NCI-H748 treated with DMSO at 0.1 percent for 48 hours (cell line): ENCODE results near the gene IL11RA.

Source experiments
- DNase-seq: peaks from one replicate; lab custom pipeline; 2025; lab: John Stamatoyannopoulos, UW

IL11RA gene

DNA sequence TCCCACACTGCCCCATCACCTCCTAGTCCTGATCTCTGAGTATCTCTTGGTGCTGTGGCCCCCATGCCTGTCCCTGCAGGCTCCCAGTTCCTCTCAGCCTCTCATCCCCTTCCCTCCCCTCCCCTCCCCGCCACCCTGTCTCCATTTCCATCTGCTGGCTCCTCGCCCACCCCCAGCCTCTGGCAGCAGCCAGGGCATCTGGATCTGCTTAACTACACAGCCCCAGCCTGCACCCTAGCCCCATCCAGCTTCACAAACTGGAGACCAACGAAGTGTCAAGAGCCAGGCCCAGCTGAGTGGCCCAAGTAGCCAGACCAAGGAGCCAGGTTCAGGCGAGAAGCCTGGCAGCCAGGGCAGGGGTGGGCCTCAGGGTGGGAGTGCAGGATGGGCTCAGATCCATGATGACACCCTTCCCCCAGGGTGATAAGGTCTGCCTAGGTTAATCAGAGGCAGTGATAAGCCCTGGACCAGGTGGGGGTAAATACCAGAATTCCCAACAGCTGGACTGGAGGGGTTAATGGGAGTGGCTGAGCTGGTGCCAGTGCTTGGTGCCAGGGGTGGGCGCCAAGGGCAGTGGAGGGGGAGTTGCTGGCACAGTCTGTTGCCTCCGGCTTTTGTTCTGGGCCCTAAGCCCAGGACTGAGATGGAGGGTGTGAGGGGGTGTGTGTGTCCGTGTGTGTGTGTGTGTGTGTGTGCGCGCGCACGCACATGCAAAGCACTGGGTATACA is 2.5 kb downstream of the IL11RA start:
- DNase-seq = no peak

DNA sequence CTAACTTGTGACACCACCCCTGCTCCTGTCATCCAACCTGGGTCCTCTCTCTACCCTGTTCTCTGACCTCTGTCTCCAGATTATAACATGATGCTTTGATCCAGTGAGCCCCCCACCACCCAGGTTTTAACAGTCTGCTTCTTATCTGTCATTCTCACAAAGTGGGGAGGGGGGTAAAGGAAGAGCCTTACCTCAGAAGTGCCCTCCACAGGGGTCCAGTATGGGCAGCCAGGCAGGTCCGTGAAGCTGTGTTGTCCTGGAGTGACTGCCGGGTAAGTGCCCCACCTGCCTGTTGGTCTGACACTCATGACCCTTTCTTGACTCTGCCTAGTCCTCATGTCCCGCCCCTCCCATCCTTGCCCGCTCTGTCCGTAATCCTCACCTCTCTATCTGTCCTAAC is 3.4 kb downstream of the IL11RA start:
- DNase-seq = no peak

DNA sequence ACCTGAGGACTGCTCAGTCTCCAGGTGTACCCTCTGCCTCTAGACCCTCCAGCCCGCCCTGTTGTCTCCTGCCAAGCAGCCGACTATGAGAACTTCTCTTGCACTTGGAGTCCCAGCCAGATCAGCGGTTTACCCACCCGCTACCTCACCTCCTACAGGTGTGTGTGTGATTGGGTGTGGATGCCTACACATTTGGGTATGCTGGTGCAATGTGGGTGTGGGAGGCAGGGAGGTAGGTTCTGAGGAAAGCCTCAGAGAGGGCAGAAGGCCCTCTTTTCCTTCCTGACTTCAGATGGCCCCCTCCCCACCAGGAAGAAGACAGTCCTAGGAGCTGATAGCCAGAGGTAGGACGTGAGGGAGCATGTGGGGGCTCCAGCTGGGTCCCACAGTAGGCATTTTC is 5.0 kb downstream of the IL11RA start:
- DNase-seq = no peak

DNA sequence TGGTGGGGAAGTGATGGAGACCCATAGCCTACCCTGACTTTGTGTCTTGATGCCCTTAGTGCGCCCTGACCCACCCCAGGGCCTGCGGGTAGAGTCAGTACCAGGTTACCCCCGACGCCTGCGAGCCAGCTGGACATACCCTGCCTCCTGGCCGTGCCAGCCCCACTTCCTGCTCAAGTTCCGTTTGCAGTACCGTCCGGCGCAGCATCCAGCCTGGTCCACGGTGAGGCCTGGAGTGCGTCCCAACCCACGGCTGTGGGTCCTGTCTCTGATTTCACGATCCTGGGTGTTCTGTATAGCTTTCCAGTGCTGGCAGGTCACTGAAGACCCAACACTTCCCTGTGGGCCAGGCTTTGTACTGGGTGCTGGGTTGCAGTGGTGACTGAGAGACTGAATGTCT is 6.5 kb downstream of the IL11RA start:
- no peak for DNase-seq

DNA sequence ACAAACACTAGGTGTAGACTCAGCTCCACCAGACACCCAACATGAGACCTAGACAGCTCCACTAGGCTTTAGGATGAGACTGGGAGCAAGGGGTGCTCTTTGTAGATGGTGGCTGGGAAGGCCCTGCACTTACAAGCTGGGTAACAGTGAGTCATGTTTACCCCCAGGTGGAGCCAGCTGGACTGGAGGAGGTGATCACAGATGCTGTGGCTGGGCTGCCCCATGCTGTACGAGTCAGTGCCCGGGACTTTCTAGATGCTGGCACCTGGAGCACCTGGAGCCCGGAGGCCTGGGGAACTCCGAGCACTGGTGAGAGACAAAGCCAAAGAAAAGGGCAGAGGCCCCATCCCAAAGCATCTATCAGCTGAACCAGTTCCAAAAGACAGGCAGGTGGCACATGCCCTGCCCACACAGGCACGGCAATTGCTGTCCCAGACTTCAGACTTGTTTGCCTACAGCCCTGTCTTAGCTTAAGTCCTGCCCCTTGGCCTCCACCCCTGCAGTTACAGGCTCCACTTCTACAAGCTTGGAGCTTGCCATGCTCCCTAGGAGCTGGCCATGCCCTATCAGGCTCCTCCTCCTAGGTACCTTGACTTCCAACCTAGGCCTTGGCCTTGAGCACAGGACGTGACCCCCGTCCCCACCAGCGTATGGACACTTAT is 7.7 kb downstream of the IL11RA start:
- DNase-seq = no peak

DNA sequence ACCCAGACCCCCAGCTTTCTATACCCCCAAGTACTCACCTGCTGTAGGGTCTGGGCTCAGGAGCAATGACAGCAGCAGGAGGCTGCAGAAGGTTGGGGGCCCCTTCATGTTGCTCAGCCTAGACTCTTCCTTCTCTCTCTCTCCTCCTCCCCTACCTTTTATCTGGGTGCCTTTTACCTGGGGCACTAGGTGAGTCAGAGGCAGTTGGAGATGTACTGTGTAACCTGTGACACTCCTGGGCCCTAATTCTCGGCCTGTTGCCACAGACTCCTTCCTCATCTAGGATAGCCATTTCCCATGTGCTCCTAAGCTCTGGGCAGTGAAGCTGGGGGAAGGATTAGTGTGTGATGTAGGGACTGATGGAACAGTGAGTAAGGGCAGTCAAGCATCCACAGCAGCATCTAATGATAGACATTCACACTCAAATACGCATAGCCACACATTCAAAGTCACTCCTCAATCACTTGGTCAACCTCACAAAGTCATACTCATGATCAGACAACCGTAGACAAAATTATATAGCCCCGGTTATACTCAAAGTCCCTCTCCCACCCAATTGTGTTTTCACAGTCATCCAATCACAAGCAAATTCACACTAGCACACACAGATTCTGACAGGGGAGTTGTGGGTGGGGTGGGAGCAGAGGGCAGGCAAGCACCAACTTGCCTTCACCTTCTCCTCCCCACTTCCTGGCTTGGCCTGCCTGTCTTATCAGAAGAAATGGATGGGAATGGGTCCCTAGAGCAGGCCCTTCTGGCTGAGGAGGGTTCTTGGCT is 10.7 kb downstream of the IL11RA start, which contains the start of gene CCL27:
Gene CCL27, minus strand, starts transcription at position 132 of the 777 bp plus-strand sequence. Its CDS starts 24 bp downstream, at position 108.
- DNase-seq = no peak

DNA sequence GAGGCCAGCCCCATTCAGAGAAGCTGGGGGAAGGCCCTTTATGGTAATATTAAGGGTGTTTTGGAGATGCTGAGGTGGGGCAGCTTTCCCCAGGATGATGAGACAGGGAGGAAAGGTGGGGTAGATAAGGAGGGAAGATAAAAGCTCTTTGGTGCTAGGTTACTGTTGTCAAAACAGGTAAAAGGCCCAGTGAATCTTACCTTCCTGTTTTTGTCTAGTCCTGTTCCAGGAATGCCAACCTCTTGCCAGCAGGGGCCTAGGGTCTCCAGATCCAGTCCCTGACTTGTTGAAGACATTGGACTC is 11.3 kb downstream of the IL11RA start:
- DNase-seq = no peak

DNA sequence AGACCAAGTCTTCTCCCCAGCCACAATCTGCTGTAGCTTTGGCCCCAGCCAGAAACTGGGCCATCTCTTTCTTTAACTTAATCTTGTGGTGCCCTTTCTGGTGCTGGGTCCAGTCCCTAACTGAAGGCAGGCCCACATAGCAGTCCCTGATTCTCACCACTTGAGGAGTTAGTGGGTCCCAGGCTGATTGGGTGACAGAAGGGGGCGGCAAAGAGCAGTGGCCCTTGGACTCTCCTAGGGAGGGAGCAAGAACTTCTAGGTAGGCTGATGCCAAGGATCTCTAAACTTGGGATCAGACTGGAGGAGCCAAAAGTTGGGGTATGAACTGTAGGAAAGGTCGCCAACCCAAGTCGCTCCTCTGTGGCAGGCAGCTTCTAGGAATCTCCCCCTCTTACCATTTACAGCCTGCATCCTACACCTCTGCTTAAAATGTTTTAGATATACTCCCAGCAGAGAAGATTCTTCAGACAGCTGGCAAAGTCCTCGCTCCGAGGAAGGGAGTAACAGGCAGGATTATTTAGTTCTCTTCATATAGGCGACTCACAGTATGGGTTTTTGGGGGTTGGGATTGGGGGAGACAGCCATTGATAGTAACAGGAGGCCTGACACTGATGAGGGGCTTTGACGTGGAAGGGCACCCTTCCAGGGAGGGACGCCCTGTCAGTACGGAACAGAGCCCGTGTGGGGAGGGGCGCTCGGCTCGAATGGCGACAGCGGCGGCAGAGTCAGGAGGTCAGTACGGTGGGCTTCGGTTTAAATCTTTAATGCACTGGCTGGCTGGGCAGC is 12.5 kb downstream of the IL11RA start:
- DNase-seq = peak; percentile 23

DNA sequence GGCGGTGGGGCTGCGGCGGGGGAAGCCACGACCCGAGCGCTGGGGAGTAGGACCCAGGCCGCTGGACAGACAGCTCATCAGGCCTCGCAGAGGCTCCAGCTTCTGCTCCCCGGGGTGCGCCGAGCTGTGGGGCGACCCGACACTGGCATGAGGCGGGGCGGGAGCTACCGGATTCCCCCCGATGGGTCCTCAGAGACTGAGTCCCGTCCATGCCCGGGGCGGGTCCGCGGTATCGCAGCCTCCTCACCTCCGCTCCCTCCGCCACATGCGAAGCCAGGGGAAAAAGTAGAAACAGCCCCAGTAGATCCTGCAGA is 13.0 kb downstream of the IL11RA start:
- DNase-seq = no peak

DNA sequence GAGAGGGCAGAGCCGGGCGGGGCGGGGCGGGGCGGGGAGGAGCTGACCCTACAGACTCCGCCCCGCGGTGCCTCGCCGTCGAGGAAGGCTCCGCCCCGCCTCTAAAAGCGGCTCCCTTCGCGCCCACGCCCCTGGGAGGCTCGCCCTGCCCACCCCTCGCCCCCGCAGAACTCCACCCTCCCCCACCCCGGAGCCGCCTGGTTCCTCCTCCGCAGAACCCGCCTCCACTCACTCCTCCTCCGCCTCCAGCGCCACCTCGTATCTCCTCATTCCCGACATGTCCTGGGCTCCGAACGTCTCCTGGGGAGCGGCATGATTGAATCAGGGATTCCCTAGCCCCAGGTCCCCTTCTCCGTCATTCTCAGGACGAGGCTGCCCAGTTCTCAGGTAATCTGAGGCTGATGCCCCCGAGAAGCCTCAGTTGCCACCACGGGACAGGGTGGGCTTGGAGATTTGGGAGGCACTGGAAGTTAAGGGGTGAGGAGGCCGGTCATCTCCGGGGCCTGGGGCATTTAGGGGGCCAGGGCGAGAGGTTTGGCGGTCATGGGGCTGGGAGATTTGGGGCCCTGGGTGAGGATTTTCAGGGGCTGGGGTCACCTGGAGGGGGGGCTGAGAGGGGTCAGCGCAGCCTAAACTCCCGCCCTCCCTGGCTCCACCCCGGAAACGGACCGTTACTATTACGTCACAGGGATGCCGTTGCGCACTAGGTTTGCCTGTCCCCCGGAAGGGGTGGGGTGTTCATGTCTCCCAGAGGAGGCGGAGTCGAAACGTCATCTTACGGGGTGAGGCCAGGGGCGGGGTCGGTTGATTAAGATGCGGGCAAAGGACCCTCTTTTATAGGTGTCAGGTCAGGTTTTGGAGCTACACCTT is 13.6 kb downstream of the IL11RA start:
- DNase-seq = peak; percentile 90

DNA sequence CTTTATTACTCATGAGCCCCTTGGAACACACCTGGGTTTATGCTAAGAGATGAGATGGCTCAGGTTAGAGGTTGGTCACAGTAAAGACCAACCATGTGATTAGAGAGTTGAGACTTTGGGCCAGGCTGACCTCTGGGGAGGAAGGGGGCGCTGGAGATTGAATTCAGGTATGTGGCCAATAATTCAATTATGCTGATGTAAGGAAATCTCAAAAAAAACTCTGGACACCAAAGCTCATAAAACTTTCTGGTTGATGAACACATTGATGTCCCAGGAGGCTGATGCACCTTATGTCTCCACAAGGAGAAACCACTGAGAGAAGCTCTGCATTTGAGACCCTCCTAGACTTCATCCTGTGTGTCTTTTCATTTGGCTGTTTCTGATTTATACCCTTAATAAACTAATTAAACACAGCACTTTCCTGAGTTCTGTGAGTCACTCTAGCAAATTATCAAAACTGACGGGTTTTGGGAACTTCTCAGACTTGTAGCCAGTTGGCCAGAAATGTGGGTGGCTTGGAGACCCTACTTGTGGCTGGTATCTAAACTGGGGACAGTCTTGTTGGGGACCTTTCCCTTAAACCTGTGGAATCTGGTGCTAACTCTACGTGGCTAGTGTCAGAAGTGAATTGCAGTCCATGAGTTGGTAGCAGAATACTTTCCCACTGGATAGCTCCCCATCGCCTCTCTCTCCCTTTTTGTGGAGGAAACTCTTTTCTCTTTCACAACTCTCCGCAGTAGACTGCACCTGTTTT is 18.0 kb downstream of the IL11RA start:
- DNase-seq = no peak

DNA sequence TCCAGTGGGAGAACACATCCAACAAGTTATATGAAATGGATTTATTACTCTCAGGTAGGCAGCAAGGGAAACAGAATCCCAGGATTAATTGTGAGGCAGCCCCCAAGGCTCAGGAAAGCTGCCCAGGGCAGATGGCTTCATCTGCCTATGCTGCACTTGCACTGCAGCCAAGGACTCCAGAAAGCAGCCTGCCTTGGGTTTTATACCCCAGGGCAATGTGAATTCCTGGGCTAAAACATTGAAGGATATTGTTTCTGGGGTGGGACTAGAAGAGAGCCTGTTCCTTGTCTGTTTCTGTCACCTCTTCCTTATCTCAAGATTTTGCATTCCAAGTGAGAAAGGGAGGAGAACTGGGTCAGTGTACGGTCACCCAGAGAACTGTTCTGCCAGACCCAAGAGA is 19.3 kb downstream of the IL11RA start:
- no peak for DNase-seq

DNA sequence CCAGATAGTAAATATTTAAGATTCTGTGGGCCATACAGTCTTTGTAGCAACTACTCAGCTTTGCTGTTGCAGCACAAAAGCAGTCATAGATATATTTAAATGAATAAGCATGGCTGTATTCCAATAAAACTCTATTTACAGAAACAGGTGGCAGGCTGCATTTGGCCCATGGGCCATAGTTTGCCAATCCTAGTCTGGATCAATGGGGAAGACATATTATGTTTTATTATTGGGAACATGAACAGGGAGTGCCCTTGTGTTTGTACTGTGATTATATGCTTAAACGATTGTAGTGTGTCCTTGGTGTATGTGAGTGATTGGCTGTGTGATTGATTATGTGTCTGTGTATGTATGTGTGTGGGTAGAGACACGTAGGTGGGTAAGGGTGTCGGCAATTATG is 22.5 kb downstream of the IL11RA start:
- no peak for DNase-seq

DNA sequence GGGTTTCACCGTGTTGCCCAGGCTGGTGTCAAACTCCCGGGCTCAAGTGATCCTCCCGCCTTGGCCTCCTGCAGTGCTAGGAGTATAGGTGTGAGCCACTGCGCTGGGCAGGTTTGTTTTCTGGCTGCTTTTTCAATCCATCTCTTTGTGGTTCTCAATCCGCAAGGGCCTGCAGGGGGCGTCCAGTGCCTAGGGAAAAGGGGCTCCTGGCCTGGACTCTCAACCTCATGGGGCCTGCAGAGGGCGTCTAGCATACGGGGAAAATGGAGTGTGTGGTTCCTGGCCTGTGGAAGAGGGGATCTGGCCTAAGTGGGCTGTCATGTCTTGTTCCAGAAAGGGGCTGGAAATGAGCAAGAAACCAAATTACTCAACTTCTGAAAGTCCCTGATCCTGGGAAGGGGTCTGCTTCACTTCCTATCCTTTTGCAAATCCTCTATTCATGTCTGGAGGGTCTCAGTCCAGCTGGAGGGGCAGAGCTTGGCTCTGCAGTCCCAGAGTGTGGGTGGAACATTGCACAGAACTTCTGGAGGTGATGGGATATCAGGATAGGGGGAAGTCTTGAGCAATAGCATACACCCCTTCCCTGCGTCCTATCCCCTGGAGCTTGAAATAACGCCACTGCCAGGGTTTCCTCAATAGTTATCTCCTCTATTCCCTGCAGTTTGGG is 23.2 kb downstream of the IL11RA start:
- peak; percentile 60 for DNase-seq

DNA sequence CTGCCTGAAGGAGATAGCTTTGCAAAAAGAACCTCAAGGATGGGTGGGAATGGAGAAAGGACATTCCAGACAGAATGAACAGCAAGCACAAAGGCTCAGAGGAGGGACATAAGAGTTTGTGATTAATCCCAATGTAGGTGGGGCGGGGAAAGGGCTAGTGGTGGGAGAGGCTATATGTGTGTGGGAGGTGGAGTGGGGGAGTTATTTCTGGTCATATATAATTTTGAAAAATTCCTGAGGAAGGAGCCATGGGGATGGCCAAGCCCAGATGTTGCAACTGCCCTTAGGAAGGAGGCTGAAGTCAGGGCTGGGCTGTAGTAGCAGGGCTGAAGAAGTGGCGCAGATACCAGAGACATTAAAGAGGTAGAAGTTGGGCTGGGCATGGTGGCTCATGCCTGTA is 23.9 kb downstream of the IL11RA start:
- DNase-seq = no peak

DNA sequence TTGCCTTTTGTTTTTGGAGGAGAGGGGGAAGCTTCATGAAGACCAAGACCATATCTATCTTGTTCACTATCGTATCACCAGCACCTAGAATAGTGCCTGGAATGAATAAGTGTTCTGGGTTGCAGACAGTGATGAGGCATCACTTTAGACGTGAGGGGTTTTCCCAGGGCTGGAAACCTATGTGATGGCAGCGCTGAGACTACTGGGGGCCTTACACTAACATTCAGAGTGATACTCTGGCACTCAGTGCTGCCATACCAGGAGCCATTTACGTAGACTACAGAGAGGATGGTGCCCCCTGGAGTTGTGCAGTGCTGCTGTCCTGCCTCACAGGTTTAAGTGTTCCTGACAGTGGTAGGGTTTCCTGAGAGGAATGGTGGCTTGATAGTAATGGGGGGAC is 32.2 kb downstream of the IL11RA start:
- DNase-seq = no peak

DNA sequence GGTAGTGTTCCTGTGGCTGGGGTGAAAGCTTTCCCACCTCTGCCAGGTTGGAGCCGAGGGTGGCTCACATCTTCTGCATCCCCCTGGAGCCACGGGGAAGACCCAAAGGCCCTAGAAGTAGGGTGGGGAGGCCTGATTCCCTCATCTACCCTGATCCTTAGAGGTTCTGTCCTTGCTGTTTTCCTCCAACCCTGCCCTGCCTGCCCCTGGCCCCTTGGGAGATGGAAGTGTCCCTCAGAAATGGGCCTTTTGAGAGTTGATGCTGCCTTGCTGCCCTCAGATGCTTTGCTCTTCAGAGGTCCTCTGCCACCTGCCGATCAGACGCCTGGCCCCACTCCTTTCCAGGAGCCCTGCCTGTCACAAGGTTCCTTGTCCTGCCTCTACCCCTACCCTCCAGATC is 32.8 kb downstream of the IL11RA start:
- DNase-seq = no peak

DNA sequence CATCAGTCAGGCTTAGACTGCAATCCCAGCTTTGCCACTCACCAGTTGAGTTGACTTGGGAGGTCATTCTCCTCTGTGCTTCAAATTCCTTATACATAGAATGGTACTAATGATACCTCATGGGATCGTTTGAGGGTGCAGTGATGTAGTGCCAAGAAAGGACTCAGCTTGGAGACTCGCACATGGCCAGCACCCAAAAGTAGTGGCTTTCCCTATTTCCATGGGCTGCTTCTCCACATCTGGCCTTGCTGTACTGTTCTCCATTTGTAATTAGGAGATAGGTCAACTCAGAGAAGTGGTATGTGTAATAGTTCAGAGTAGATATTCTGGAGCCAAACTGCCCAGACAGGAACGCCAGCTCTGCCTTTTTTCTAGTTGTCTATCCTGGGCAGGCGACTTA is 33.6 kb downstream of the IL11RA start:
- no peak for DNase-seq

DNA sequence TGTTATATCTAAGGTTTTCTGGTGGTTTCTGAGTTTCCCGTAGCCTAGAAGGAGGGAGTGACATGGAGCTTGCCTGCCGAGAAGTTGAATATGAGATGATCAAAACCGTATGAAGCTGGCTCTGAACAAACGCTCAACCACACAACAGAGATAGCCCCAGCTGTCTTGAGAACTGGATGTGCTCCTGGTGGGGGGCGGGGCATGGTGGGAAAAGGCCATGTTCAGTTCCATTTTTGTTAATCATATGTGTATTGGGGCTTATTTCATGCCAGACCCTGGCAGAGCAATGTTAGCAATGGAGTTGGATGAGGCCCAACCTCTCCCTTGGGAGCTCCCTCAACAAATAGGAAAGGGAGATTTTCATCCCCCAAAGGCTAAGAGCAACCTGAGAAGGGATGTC is 34.2 kb downstream of the IL11RA start:
- DNase-seq = no peak

DNA sequence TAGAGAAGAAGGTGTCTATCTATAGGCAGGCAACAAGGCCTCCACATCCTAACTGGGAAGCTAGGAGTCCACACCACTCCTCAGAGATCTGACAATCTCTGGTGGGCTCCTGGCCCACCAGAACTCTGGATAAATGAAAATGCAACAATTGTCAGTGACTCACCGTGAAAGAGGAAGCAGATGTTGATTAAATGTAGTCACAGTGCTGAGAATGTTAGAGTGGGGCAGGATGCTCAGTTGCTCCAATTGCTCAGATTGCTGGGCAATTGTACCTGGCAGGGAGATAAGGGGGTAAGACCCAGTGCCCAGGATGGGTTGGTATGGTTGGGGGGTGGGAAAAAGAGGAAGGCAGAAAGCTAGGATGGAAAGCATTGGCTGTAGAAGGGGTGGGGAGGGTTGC is 34.7 kb downstream of the IL11RA start:
- no peak for DNase-seq
